Fibroblast of villous mesenchyme (primary cell): ENCODE measurements around the gene ZNF580. TPM values are rescaled to one million over a fixed set of nuclear protein-coding genes. Genes with fewer than 3 reads are reported as not detected.

ENCODE experiments used
- DNase-seq: peaks from one replicate; pipeline ENCODE4 v3.0.0-alpha.2; 2010; ENCODE audit warnings: low read depth
- H3K4me3 ChIP-seq: 2 replicates; pipeline ENCODE4 v1.5.1; 2011; ENCODE audit warnings: low read depth, mild to moderate bottlenecking, low read length
- CTCF ChIP-seq: IDR thresholded peaks from 2 replicates; pipeline ENCODE4 v1.5.1; 2012; ENCODE audit warnings: low read depth, mild to moderate bottlenecking, low read length; ENCODE audit not compliant: insufficient read depth
- total RNA-seq: library from RNA; depleted of rRNA; stranded (reverse); fragments of >200 nt; gene quantifications from 2 replicates; pipeline ENCODE4 v1.2.3, GENCODE V29; 2012

ZNF580 gene
- total RNA-seq, 1 donor: 5.6 TPM

- no peak for TF ChIP-seq CTCF
- no peak for DNase-seq
These were observed 9.3 kb downstream of the ZNF580 start for GRCh38 chr19:55650126-55650557.

GRCh38 chr19:55650602-55651230 lies 9.9 kb downstream of the ZNF580 start:
- H3K4me3 ChIP-seq: no peak overlapping the region
- no peak for TF ChIP-seq CTCF
- no peak for DNase-seq

More at GRCh38 chr19:55650126-55650557, 9.3 kb downstream of the ZNF580 start:
- H3K4me3 ChIP-seq: no peak overlapping the region

GRCh38 chr19:55651236-55651635 lies 10.4 kb downstream of the ZNF580 start:
- no peak for TF ChIP-seq CTCF
- no peak overlapping the region for H3K4me3 ChIP-seq
- no peak for DNase-seq

GRCh38 chr19:55652311-55653128 lies 11.7 kb downstream of the ZNF580 start:
- TF ChIP-seq CTCF: no peak
- no peak overlapping the region for H3K4me3 ChIP-seq
- DNase-seq: no peak

GRCh38 chr19:55653651-55654322 lies 13.0 kb downstream of the ZNF580 start:
- DNase-seq: peak; percentile 100
- H3K4me3 ChIP-seq: peak overlapping the region; percentile 77
- peak; percentile 100 for TF ChIP-seq CTCF

GRCh38 chr19:55654323-55654867 lies 13.6 kb downstream of the ZNF580 start:
- TF ChIP-seq CTCF: no peak
- peak overlapping the region; percentile 77 for H3K4me3 ChIP-seq
- DNase-seq: peak; percentile 100
